Lower leg skin (tissue), 3 donors: Measurements from ENCODE around the gene SYNPO2L.

Experiments
- CTCF ChIP-seq, 3 donors: fragments of 450-650 bp; IDR thresholded peaks; one replicate each; pipeline ENCODE4 v1.5.1; 2016; ENCODE audit warnings: antibody characterized with exemption in 3 of 3, mild to moderate bottlenecking in 3 of 3, moderate library complexity in 2 of 3
- POLR2A ChIP-seq, 2 donors: fragments of 450-650 bp; IDR thresholded peaks; one replicate each; pipeline ENCODE4 v1.6.1; 2016 to 2017; ENCODE audit warnings: antibody characterized with exemption in 2 of 2, mild to moderate bottlenecking in 1 of 2, moderate library complexity in 1 of 2

GRCh38 chr10:73648975-73649829 lies 6.6 kb downstream of the SYNPO2L start:
- TF ChIP-seq POLR2A (IDR thresholded peaks at IDR 0.05) = no peak
- no peak for TF ChIP-seq CTCF (IDR thresholded peaks at IDR 0.05)
